GM21619 (cell line): ENCODE results near the gene VSTM4.

Source experiments
- ATAC-seq: cut with Tn5 transposase; IDR thresholded peaks from one replicate; pipeline ENCODE4 v1.9.1; 2021; ENCODE audit not compliant: unreplicated experiment

VSTM4 gene

GRCh38 chr10:49118430-49119074, 3.2 kb upstream of the VSTM4 start:
- no peak for ATAC-seq

GRCh38 chr10:49117376-49118070, 2.2 kb upstream of the VSTM4 start:
- no peak for ATAC-seq

GRCh38 chr10:49116509-49117375, 1.4 kb upstream of the VSTM4 start:
- no peak for ATAC-seq

GRCh38 chr10:49115796-49116508, 630 bp upstream of the VSTM4 start:
- no peak for ATAC-seq

- ATAC-seq: no peak
These were observed 656 bp downstream of the VSTM4 start for GRCh38 chr10:49114718-49115014.

GRCh38 chr10:49113741-49114141, 1.6 kb downstream of the VSTM4 start:
- no peak for ATAC-seq

- ATAC-seq: no peak
These were observed 2.5 kb downstream of the VSTM4 start for GRCh38 chr10:49112851-49113250.

GRCh38 chr10:49112098-49112497, 3.2 kb downstream of the VSTM4 start:
- ATAC-seq: no peak

- ATAC-seq: no peak
These were observed 4.0 kb downstream of the VSTM4 start for GRCh38 chr10:49111320-49111698.

GRCh38 chr10:49110684-49111319, 4.5 kb downstream of the VSTM4 start:
- ATAC-seq: no peak

- ATAC-seq: no peak
These were observed 5.5 kb downstream of the VSTM4 start for GRCh38 chr10:49109669-49110340.

GRCh38 chr10:49108656-49109055, 6.7 kb downstream of the VSTM4 start:
- ATAC-seq: no peak

- ATAC-seq: no peak
These were observed 7.4 kb downstream of the VSTM4 start for GRCh38 chr10:49107887-49108267.

GRCh38 chr10:49107111-49107886, 8.0 kb downstream of the VSTM4 start:
- ATAC-seq: no peak

GRCh38 chr10:49106451-49106850, 8.9 kb downstream of the VSTM4 start:
- no peak for ATAC-seq

GRCh38 chr10:49105076-49105475, 10.2 kb downstream of the VSTM4 start:
- no peak for ATAC-seq

- no peak for ATAC-seq
These were observed 11.0 kb downstream of the VSTM4 start for GRCh38 chr10:49104323-49104722.

GRCh38 chr10:49103761-49104160, 11.6 kb downstream of the VSTM4 start:
- ATAC-seq: no peak

- no peak for ATAC-seq
These were observed 16.3 kb downstream of the VSTM4 start for GRCh38 chr10:49099046-49099445.
